GM23248 (cell line): ENCODE measurements around the gene CAPNS2.

Experiments used
- EZH2 ChIP-seq: fragments of 200-600 bp; sonication (generic); IDR thresholded peaks from 2 replicates; pipeline ENCODE4 v1.6.1; 2018; ENCODE audit warnings: antibody characterized with exemption, mild to moderate bottlenecking; ENCODE audit not compliant: insufficient read depth, poor library complexity, severe bottlenecking
- EZH2phosphoT487 ChIP-seq: fragments of 200-600 bp; sonication (generic); IDR thresholded peaks from 2 replicates; pipeline ENCODE4 v1.6.1; 2018; ENCODE audit warnings: antibody characterized with exemption, moderate library complexity, mild to moderate bottlenecking, low read depth; ENCODE audit not compliant: insufficient read depth

GRCh38 chr16:55574811-55575210, 8.3 kb downstream of the CAPNS2 start:
- TF ChIP-seq EZH2 (no peak), EZH2phosphoT487 (no peak)
